NCI-H748 treated with DMSO at 0.1 percent for 48 hours (cell line): Measurements from ENCODE around the gene SLBP.

Experiments used
- DNase-seq: peaks from one replicate; lab custom pipeline; 2025; lab: John Stamatoyannopoulos, UW

Gene SLBP

GRCh38 chr4:1726146-1726934 is 14.2 kb upstream of the SLBP start:
- DNase-seq: no peak

GRCh38 chr4:1725521-1725920 is 13.4 kb upstream of the SLBP start:
- no peak for DNase-seq

DNA sequence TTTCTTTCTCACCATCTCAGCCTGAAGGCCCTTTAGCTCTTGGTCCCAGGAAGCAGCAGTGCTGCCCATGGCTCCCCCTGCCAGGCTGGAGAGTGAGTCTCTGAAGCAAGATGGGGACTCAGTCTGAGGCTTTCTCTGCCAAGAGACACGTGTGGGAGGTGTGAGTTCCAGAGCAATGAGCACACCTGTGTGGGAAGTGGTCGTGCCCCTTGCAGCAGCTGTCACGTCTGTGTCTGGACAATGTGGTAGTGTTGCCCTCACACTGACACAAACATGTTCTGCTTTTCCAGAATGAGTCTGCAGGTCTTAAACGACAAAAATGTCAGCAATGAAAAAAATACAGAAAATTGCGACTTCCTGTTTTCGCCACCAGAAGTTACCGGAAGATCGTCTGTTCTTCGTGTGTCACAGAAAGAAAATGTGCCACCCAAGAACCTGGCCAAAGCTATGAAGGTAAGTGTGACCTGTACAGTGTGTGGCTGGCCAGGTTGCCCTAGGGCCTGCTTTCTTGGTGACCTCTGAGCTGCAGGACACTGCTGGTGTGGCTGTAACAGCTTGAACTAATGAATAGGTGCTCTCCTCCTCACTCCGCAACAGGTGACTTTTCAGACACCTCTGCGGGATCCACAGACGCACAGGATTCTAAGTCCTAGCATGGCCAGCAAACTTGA is 11.1 kb upstream of the SLBP start:
- no peak for DNase-seq

DNA sequence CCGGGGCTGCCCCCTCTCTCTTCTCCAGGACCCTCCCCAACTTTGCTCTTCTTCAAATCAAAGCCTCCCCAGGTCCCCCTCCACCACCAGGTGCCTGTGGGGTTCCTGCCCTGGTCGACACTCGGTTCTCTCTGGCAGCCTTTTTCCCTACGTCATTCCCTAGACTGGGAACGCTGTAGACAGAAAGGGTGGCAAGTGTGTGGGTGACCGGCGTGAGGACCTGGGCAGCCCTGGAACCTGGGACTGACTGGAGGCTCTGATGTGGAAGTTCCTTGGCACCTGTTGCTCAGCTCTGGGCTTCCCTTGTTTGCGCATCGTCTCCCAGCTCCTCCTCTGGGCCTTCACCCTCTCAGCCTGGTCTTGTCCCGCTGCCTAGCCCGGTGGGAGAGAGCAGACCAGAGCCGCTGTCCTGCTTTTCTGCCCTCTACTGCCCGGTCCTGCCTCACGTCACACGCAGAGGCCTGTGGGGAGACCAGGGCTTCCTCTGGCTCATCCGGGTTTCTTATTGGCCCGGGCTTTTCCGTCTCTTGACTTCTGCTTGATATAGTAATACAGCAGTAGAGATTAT is 10.5 kb upstream of the SLBP start:
- DNase-seq: no peak

- no peak for DNase-seq
These were observed 9.8 kb upstream of the SLBP start for GRCh38 chr4:1721666-1722550.

- DNase-seq: peak; percentile 39
These were observed 9.0 kb upstream of the SLBP start, which contains the start of the genes TACC3 and TMEM129 for GRCh38 chr4:1721003-1721665. TSS of gene TACC3 (plus strand) at chr4:1721521. CDS start at chr4:1723422, 1,901 bp downstream. TSS of gene TMEM129 (minus strand) at chr4:1721323. CDS start at chr4:1720837, 486 bp downstream.

DNA sequence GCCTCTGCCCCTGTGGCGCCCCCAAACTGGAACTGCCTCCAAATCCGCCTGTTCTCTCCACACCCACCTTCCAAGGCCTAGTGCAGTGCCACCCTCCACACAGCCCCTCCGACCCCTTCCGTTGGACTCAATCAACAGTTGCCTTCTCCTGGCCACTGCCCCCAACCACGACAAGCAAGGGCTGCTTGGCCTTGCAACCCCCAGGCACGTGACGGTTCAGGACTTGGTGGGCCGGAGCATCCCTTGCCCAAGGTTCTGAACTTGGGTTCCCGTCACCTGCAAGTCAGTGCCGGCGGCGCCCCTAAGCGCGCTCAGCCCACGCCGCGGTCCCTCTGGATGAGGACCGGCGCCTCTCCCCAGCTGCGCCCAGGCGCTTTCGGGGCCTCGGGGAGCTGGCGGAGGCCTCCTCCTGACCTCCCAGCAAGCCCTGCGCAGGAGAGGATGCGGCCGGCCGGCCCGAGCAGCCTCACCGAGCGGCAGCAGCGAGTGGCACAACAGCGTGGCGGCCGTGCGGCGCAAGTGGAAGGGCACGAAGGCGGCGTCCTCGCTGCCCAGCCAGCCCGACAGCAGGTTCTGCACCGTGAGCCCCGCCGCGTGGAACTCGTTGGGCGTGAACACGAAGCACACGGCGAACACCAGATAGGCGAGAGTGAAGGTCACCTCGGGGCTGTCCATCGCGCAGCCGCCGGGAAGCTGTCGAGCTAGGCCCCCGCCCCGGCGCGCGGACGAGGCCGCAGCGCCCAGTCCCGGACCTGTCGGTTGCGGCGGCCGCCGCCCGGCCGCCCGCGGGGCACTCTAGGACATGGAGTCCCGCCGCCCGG is 8.3 kb upstream of the SLBP start:
- no peak for DNase-seq

GRCh38 chr4:1718095-1718850 is 6.2 kb upstream of the SLBP start:
- DNase-seq: no peak

- no peak for DNase-seq
These were observed 5.3 kb upstream of the SLBP start for GRCh38 chr4:1717129-1718094.

- no peak for DNase-seq
These were observed 4.2 kb upstream of the SLBP start for GRCh38 chr4:1716065-1716945.

GRCh38 chr4:1715002-1715758 is 3.1 kb upstream of the SLBP start:
- DNase-seq: no peak

GRCh38 chr4:1714303-1715001 is 2.3 kb upstream of the SLBP start:
- no peak for DNase-seq

DNA sequence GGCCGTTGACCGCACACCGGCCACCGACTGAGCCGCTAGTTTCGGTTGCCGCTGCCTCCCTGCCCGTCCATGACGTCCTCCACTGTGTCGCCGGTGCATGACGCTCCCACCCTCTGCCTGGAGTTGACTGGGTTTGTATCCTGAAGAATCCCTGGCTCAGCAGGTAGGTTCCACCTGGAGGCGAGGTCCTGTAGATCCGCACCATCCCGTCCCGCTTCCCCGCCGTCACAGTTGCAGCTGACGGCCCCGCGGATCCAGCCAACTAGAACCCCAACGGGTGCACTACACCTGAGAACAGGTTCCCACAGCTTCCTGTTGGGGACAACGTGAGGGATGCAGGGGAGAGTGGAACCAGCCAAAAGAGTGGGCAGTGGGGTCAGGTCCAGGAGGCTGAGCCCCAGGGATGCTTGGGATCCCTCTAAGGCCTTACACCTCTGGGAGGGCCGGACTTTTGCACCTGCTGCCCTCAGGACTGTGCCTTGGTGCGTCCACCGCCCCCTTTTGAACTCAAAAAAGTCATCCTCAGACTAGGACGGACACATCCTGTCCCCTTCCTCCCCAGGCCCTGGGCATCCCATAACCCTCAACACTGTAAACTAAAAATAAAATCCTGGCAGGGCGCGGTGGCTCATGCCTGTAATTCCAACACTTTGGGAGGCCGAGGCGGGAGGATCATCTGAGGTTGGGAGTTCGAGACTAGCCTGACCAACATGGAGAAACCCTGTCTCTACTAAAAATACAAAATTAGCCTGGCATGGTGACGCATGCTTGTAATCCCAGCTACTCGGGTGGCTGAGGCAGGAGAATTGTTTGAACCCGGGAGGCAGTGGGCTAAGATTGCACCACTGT is 1.1 kb upstream of the SLBP start:
- no peak for DNase-seq

- DNase-seq: no peak
These were observed 426 bp downstream of the SLBP start for GRCh38 chr4:1711571-1712215.

- DNase-seq: no peak
These were observed 1.0 kb downstream of the SLBP start for GRCh38 chr4:1711055-1711570.
